GM21367 (cell line): ENCODE measurements around the gene CFAP107.

Experiments used
- ATAC-seq: cut with Tn5 transposase; IDR thresholded peaks from one replicate; pipeline ENCODE4 v1.9.1; 2021; ENCODE audit not compliant: unreplicated experiment

The CFAP107 gene

GRCh38 chr1:12739613-12740012 is 6.4 kb upstream of the CFAP107 start:
- no peak for ATAC-seq

GRCh38 chr1:12741946-12742345 is 4.1 kb upstream of the CFAP107 start:
- ATAC-seq = no peak

- ATAC-seq = no peak
These were observed 641 bp upstream of the CFAP107 start for GRCh38 chr1:12745126-12745991.

GRCh38 chr1:12748778-12749355 is 2.9 kb downstream of the CFAP107 start:
- ATAC-seq = no peak

- ATAC-seq = no peak
These were observed 8.7 kb downstream of the CFAP107 start for GRCh38 chr1:12754738-12755137.

- no peak for ATAC-seq
These were observed 10.3 kb downstream of the CFAP107 start for GRCh38 chr1:12756273-12756672.

- ATAC-seq = no peak
These were observed 10.9 kb downstream of the CFAP107 start for GRCh38 chr1:12756768-12757413.

- no peak for ATAC-seq
These were observed 11.8 kb downstream of the CFAP107 start for GRCh38 chr1:12757836-12758235.

- no peak for ATAC-seq
These were observed 14.3 kb downstream of the CFAP107 start for GRCh38 chr1:12760256-12760795.

- ATAC-seq = no peak
These were observed 15.8 kb downstream of the CFAP107 start for GRCh38 chr1:12761781-12762180.

- ATAC-seq = no peak
These were observed 16.8 kb downstream of the CFAP107 start for GRCh38 chr1:12762766-12763165.

GRCh38 chr1:12763479-12763878 is 17.5 kb downstream of the CFAP107 start:
- ATAC-seq = no peak

GRCh38 chr1:12764016-12764415 is 18.0 kb downstream of the CFAP107 start:
- no peak for ATAC-seq

GRCh38 chr1:12769031-12769430 is 23.0 kb downstream of the CFAP107 start:
- no peak for ATAC-seq

GRCh38 chr1:12769976-12770505 is 24.0 kb downstream of the CFAP107 start:
- ATAC-seq = no peak

- ATAC-seq = no peak
These were observed 24.6 kb downstream of the CFAP107 start for GRCh38 chr1:12770620-12771019.

GRCh38 chr1:12771186-12771585 is 25.2 kb downstream of the CFAP107 start:
- ATAC-seq = no peak

- no peak for ATAC-seq
These were observed 26.5 kb downstream of the CFAP107 start for GRCh38 chr1:12772520-12772919.

- ATAC-seq = no peak
These were observed 27.4 kb downstream of the CFAP107 start, which contains the start of gene PRAMEF12 for GRCh38 chr1:12773438-12773837. Gene PRAMEF12 (plus strand): TSS chr1:12773738. CDS start chr1:12774868, 1,130 bp downstream.

GRCh38 chr1:12774801-12775345 is 28.9 kb downstream of the CFAP107 start:
- no peak for ATAC-seq

GRCh38 chr1:12775443-12775842 is 29.4 kb downstream of the CFAP107 start:
- ATAC-seq = no peak
